ENCODE data around the gene DTWD2.

The DTWD2 gene

GRCh38 chr5:118844351-118844750 lies 144.0 kb downstream of the DTWD2 start:
- Histone ChIP-seq H3K4me1 (ENCODE audit: control insufficient read depth, insufficient read depth, low read length) (no peaks in the 10 kb centered on the region), H3K27me3 (ENCODE audit: control insufficient read depth, insufficient read depth, low read length) (no peaks in the 10 kb centered on the region), H3K4me3 (ENCODE audit: low read length) (no peak overlapping the region), H3K36me3 (ENCODE audit: control insufficient read depth, insufficient read depth, low read length) (no peaks in the 10 kb centered on the region), H3K9me3 (ENCODE audit: control insufficient read depth, low read length) (no peaks in the 10 kb centered on the region), H3K9ac (ENCODE audit: low read length) (no peak overlapping the region)

DNA sequence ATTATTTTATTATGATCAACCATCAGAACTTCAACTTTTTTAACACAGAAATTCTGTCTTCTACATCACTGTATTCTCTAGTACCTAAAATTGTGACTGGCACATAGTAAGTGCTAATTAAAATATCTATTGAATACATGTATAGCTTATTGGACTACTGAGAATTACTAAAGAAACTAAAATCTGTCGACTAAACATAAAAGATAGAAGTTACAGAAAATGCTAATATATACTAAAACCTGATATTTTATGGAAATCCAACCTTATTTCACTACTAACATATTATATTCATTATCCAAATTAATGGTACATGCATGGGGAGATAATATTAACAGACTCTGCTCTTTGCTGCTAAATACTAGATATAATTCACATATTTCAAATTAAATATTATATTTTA lies 153.6 kb downstream of the DTWD2 start:
- no peak overlapping the region for H3K4me3 ChIP-seq (ENCODE audit: low read length)
- H3K4me1 ChIP-seq (ENCODE audit: control insufficient read depth, insufficient read depth, low read length): no peaks in the 10 kb centered on the region
- no peaks in the 10 kb centered on the region for H3K27me3 ChIP-seq (ENCODE audit: control insufficient read depth, insufficient read depth, low read length)
- no peaks in the 10 kb centered on the region for H3K9me3 ChIP-seq (ENCODE audit: control insufficient read depth, low read length)
- H3K9ac ChIP-seq (ENCODE audit: low read length): no peak overlapping the region
- no peaks in the 10 kb centered on the region for H3K36me3 ChIP-seq (ENCODE audit: control insufficient read depth, insufficient read depth, low read length)

DNA sequence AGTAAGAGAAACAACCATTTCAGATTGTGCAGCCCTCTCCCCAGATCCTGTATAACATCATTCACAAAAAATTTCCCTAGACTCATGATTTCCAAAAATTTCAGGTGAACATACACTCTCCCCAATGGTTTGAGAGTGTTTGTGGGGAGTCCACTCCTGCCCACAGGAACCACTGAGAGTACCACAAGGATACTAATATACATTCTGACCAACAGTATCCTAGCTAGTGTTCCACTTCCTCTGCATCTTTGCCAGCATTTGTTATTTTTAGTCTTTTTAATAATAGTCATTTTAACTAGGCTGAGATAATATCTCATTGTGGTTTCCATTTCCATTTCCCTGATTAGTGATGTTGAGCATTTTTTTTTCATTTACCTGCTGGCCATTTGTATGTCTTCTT lies 155.4 kb downstream of the DTWD2 start:
- Histone ChIP-seq H3K27me3 (ENCODE audit: control insufficient read depth, insufficient read depth, low read length) (no peaks in the 10 kb centered on the region), H3K9ac (ENCODE audit: low read length) (no peak overlapping the region), H3K4me1 (ENCODE audit: control insufficient read depth, insufficient read depth, low read length) (no peaks in the 10 kb centered on the region), H3K9me3 (ENCODE audit: control insufficient read depth, low read length) (no peaks in the 10 kb centered on the region), H3K4me3 (ENCODE audit: low read length) (no peak overlapping the region), H3K36me3 (ENCODE audit: control insufficient read depth, insufficient read depth, low read length) (no peaks in the 10 kb centered on the region)

DNA sequence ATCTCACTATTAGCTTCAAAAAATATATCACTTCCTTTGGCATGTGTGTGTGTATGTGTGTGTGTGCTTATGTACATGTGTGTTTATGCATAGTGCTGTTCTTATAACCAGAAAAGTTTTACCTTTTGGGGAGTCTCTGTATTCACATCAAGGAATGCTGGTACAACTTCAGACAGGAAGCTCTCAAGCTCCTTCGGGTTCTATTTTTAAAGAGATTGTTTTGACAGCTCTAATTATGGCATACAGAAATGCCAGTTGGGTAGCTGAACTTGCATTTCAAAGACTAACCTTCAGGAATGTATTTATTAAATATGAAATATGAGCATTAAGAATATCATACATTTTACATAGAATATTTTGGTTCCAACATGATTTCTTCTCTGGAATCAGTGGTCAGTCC lies 163.1 kb downstream of the DTWD2 start:
- H3K9ac ChIP-seq (ENCODE audit: low read length): no peak overlapping the region
- H3K4me1 ChIP-seq (ENCODE audit: control insufficient read depth, insufficient read depth, low read length): no peaks in the 10 kb centered on the region
- no peaks in the 10 kb centered on the region for H3K36me3 ChIP-seq (ENCODE audit: control insufficient read depth, insufficient read depth, low read length)
- no peaks in the 10 kb centered on the region for H3K27me3 ChIP-seq (ENCODE audit: control insufficient read depth, insufficient read depth, low read length)
- H3K9me3 ChIP-seq (ENCODE audit: control insufficient read depth, low read length): no peaks in the 10 kb centered on the region
- H3K4me3 ChIP-seq (ENCODE audit: low read length): no peak overlapping the region

DNA sequence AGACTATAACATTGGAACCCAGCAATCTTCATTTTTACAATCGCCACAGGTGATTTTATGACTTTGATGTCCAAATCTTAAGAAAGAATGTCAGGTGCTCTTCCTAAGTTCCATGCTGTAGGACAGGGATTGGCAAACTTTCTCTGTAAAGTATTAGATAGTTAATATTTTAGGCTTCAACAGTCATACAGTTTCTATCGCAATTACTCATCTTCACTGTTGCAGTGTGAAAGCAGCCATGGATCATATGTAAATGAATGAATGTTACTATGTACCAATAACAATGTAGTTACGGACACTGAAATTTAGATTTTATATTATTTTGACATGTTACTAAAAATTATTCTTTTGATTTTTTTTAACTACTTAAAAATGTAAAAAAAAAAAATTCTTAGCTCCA lies 169.7 kb downstream of the DTWD2 start:
- Histone ChIP-seq H3K27me3 (ENCODE audit: control insufficient read depth, insufficient read depth, low read length) (no peaks in the 10 kb centered on the region), H3K9ac (ENCODE audit: low read length) (no peak overlapping the region), H3K4me1 (ENCODE audit: control insufficient read depth, insufficient read depth, low read length) (no peaks in the 10 kb centered on the region), H3K9me3 (ENCODE audit: control insufficient read depth, low read length) (no peaks in the 10 kb centered on the region), H3K4me3 (ENCODE audit: low read length) (no peak overlapping the region), H3K36me3 (ENCODE audit: control insufficient read depth, insufficient read depth, low read length) (no peaks in the 10 kb centered on the region)

GRCh38 chr5:118808441-118808840 lies 179.9 kb downstream of the DTWD2 start:
- Histone ChIP-seq H3K27me3 (ENCODE audit: control insufficient read depth, insufficient read depth, low read length) (no peaks in the 10 kb centered on the region), H3K4me3 (ENCODE audit: low read length) (no peak overlapping the region), H3K9me3 (ENCODE audit: control insufficient read depth, low read length) (no peaks in the 10 kb centered on the region), H3K4me1 (ENCODE audit: control insufficient read depth, insufficient read depth, low read length) (no peaks in the 10 kb centered on the region), H3K36me3 (ENCODE audit: control insufficient read depth, insufficient read depth, low read length) (no peaks in the 10 kb centered on the region), H3K9ac (ENCODE audit: low read length) (no peak overlapping the region)

DNA sequence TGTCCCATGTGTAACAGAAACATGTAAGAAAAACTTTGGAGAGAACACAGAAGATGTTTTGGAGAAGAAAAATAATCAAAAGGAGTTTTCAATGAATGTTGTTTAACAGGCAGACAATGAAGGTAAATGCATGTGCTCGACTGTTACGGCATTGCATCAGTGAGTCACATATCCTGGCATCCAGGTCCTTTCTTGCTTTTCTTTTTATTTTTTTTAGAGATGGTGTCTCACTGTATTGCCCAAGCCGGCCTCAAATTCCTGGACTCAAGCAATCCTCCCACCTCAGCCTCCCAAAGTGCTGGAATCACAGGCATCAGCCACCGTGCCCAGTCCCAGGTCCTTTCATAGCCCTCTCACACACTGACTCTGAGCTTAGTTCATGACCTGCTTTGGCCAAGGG lies 181.8 kb downstream of the DTWD2 start:
- H3K27me3 ChIP-seq (ENCODE audit: control insufficient read depth, insufficient read depth, low read length): no peaks in the 10 kb centered on the region
- H3K9me3 ChIP-seq (ENCODE audit: control insufficient read depth, low read length): no peaks in the 10 kb centered on the region
- no peak overlapping the region for H3K4me3 ChIP-seq (ENCODE audit: low read length)
- no peaks in the 10 kb centered on the region for H3K4me1 ChIP-seq (ENCODE audit: control insufficient read depth, insufficient read depth, low read length)
- no peak overlapping the region for H3K9ac ChIP-seq (ENCODE audit: low read length)
- H3K36me3 ChIP-seq (ENCODE audit: control insufficient read depth, insufficient read depth, low read length): no peaks in the 10 kb centered on the region

- no peaks in the 10 kb centered on the region for H3K9me3 ChIP-seq (ENCODE audit: control insufficient read depth, low read length)
- H3K36me3 ChIP-seq (ENCODE audit: control insufficient read depth, insufficient read depth, low read length): no peaks in the 10 kb centered on the region
- H3K9ac ChIP-seq (ENCODE audit: low read length): no peak overlapping the region
- no peaks in the 10 kb centered on the region for H3K27me3 ChIP-seq (ENCODE audit: control insufficient read depth, insufficient read depth, low read length)
- H3K4me1 ChIP-seq (ENCODE audit: control insufficient read depth, insufficient read depth, low read length): no peaks in the 10 kb centered on the region
- H3K4me3 ChIP-seq (ENCODE audit: low read length): no peak overlapping the region
These were observed 186.0 kb downstream of the DTWD2 start for GRCh38 chr5:118802335-118802734.

DNA sequence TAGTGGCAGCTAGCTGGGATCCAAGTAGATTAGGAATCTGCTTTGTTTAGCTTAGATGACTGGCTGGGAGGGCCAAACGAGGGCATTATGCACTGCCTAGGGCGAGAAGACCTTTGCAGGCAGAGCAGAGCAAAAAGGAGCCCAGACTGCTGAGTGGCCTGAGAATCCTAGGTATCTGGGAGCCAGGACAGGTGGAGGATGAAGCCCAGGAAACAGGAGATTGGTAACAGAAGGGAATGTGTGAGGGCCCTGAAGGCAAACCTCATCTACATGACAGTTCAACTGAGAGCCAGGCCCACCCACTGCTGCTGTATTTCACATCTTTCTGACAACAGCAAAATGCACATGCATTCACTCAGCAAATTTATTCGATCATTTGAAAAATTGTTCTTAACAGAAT lies 192.3 kb downstream of the DTWD2 start:
- no peak overlapping the region for H3K4me3 ChIP-seq (ENCODE audit: low read length)
- no peak overlapping the region for H3K9ac ChIP-seq (ENCODE audit: low read length)
- H3K36me3 ChIP-seq (ENCODE audit: control insufficient read depth, insufficient read depth, low read length): no peaks in the 10 kb centered on the region
- no peaks in the 10 kb centered on the region for H3K4me1 ChIP-seq (ENCODE audit: control insufficient read depth, insufficient read depth, low read length)
- no peaks in the 10 kb centered on the region for H3K9me3 ChIP-seq (ENCODE audit: control insufficient read depth, low read length)
- no peaks in the 10 kb centered on the region for H3K27me3 ChIP-seq (ENCODE audit: control insufficient read depth, insufficient read depth, low read length)

- Histone ChIP-seq H3K9ac (ENCODE audit: low read length) (no peak overlapping the region), H3K4me1 (ENCODE audit: control insufficient read depth, insufficient read depth, low read length) (no peaks in the 10 kb centered on the region), H3K27me3 (ENCODE audit: control insufficient read depth, insufficient read depth, low read length) (no peaks in the 10 kb centered on the region), H3K36me3 (ENCODE audit: control insufficient read depth, insufficient read depth, low read length) (no peaks in the 10 kb centered on the region), H3K9me3 (ENCODE audit: control insufficient read depth, low read length) (no peaks in the 10 kb centered on the region), H3K4me3 (ENCODE audit: low read length) (no peak overlapping the region)
These were observed 194.1 kb downstream of the DTWD2 start for GRCh38 chr5:118794281-118794680.

DNA sequence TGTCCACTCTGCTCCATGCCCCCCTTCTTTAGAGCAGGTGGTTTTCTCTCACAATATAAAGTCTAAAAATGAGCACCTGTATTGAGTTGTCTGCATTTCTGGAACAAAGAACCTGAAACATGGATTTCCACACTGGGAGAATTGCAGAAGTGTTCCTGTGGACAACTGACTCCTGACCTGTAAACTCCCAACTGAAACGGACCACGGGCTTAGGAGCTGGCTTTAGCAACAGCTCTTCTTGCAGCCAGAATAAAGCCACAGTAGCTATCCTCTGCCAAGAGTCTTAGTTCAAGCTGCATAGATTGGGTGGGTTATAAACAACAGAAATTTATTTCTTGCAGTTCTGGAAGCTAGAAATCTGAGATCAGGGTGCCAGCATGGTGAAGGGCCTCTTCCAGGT lies 194.7 kb downstream of the DTWD2 start:
- H3K27me3 ChIP-seq (ENCODE audit: control insufficient read depth, insufficient read depth, low read length): no peaks in the 10 kb centered on the region
- H3K36me3 ChIP-seq (ENCODE audit: control insufficient read depth, insufficient read depth, low read length): no peaks in the 10 kb centered on the region
- no peaks in the 10 kb centered on the region for H3K4me1 ChIP-seq (ENCODE audit: control insufficient read depth, insufficient read depth, low read length)
- no peak overlapping the region for H3K9ac ChIP-seq (ENCODE audit: low read length)
- H3K4me3 ChIP-seq (ENCODE audit: low read length): no peak overlapping the region
- H3K9me3 ChIP-seq (ENCODE audit: control insufficient read depth, low read length): no peaks in the 10 kb centered on the region

DNA sequence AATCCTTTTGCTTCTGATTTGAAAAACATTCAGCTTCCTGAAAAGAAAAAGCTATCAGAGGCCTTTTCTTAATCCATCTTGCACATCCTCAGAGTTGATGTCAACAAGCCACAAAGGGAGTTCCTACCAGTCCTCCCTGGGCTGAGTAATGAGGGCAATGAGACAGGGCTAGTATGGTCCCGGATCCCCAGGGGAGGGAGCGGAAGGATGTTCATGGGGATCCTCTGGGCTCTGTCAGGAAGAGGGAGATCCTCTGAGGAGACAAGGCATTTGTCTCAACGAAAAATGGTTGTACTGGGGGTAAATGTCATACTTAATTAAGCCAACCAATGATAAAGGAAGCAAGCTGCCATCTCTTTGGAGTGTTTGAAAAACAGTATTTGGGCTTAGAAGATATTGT lies 195.3 kb downstream of the DTWD2 start:
- H3K9me3 ChIP-seq (ENCODE audit: control insufficient read depth, low read length): no peaks in the 10 kb centered on the region
- no peaks in the 10 kb centered on the region for H3K27me3 ChIP-seq (ENCODE audit: control insufficient read depth, insufficient read depth, low read length)
- no peaks in the 10 kb centered on the region for H3K36me3 ChIP-seq (ENCODE audit: control insufficient read depth, insufficient read depth, low read length)
- no peaks in the 10 kb centered on the region for H3K4me1 ChIP-seq (ENCODE audit: control insufficient read depth, insufficient read depth, low read length)
- H3K4me3 ChIP-seq (ENCODE audit: low read length): no peak overlapping the region
- no peak overlapping the region for H3K9ac ChIP-seq (ENCODE audit: low read length)

DNA sequence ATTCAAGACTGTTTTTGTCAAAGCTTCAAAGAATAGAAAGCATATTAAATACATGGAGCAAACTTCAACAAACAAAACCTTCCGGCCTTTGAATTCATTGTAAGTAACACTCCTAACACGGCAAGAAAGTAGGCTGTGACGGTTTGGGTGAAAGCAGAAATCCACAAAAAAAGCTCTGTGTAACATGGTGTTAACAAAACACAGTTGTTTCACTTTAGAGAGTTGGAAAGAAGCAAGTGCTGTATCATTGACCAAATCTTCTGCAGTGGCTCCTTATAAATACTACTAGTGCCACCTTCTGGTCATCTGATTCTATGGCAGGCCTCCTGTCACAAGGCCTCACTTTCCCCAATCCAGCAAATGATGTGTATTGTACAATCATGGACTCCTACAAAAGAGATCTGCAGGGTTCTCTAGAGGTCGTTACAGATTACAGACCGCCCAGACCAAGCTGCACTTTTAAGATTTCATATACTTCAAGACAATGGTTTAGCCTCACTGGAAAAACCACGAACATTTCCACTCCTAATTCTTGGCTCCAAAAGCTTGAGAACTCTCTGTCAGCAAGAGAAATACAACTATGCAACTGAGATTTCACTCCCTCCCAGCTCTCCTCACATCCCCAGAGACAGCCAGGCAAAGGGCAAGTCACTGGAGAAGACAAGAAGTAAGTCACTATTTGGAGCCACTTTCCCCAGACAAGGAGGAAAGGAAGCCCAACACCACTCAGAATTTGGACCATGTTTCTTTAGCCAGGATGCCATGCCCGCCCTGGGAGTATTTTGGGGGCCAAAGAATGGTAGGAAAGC lies 196.2 kb downstream of the DTWD2 start:
- H3K27me3 ChIP-seq (ENCODE audit: control insufficient read depth, insufficient read depth, low read length): no peaks in the 10 kb centered on the region
- no peak overlapping the region for H3K4me3 ChIP-seq (ENCODE audit: low read length)
- H3K36me3 ChIP-seq (ENCODE audit: control insufficient read depth, insufficient read depth, low read length): no peaks in the 10 kb centered on the region
- H3K4me1 ChIP-seq (ENCODE audit: control insufficient read depth, insufficient read depth, low read length): no peaks in the 10 kb centered on the region
- no peaks in the 10 kb centered on the region for H3K9me3 ChIP-seq (ENCODE audit: control insufficient read depth, low read length)
- H3K9ac ChIP-seq (ENCODE audit: low read length): no peak overlapping the region
